GM12873 (cell line): ENCODE results near the gene RTN4.

Source experiments
- CTCF ChIP-seq: IDR thresholded peaks from 2 replicates; pipeline ENCODE4 v1.5.1; 2012; ENCODE audit warnings: low read depth, mild to moderate bottlenecking, moderate library complexity, low read length, control low read depth; ENCODE audit not compliant: insufficient read depth; ENCODE audit errors: missing control alignments

Gene RTN4

DNA sequence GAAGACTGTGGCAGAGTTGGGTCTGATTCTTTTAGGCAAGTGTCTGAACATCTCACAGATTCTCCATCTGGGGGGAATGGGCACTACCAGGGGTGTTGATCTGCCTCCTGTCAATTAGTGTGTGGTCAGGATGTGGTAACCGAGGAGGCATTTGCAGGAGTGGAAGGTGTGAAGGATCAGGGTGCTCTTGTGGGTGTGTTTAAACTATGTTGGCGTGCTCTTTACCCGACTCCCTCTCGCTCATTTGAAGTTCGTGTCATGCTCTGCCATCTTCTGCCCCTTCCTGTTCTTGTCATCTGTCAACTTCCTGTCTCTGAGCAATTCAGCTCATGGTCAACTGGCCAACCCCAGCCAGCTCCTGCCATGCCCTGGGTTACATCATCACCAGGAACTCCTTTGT lies 107.9 kb downstream of the RTN4 start:
- TF ChIP-seq CTCF, result no peak

DNA sequence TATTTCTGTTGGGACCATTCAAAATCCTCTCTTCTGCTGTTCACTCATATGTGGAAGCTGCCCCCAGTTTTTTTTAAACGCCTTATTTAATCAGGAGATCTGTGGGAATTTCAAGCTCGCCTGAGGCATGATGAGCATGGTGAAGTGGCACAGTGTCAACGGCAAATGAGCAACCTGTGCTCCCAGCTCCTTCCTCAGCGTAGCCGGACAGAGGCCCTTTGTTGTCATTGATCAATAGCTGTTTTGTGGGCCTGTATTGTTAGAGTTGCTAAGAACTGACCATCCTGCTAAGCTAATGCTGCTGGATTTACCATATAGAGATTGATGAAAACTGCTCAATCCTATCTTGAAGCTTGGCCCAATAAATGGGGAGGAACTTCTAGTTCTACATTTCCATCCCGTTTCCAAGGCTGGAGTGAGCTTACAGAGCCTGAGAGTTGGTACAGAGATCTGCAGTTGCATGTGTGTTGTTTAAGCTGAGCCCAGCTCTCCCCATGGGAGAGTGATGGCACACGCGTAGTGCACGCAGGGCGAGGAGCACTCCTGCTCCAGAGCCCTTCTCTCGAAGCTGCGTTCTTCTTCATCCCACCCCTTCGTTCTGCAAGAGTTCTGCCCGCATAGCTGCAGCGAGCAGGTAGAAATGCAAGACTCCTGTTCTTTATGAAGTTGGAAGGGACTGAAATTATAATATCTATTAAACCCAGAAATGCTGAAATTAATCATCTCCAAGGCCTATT lies 108.8 kb downstream of the RTN4 start:
- no peak for TF ChIP-seq CTCF

DNA sequence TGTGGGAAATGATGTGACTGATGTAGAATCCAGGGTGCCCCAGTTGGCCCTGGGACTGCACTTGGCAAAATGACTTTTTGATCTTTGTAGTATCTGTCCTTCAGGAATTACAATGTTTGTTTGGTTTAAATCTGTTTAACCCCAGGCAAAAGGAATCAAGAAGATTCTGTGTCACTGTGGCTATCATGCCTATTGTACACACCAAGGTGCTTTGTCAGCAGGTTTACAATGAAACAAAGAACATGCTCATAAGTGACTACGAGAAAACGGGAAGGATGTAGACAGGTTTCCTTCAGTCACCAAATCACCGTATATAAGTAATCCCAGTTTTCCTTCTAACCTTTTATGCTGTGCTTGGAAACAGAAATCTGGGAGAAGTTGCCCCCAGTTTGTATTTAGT lies 109.5 kb downstream of the RTN4 start:
- TF ChIP-seq CTCF, result no peak

DNA sequence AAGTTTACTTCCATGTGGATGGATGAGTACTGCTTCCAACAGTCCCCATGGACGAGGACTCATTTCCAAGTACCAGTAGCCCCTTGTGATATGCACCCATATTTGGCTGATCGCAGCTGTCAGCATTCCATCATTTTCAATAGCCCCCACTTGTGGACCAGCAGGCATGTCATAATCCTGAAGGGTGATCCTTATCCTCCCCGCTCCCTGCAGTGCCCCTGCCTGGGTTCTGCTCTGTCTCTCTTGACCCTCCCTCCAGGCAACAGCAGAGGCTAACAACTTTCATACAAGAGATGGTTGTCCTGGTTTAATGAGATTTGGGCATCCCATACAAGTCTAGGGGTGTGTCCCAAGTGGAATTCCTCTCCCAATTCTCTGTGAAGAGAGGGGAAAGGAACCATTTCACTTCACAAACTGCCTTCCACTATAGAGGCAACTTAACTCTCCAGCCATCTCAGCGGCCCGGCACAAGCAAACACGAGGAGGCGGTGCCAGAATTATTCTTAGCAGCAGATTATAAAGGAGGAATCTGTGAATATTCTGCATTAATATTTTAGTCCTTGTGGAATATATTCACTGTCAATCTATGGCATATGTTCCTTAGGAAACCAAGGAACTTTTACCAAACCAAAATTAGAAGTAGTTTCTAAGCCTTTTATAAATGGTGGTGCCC lies 110.7 kb downstream of the RTN4 start:
- no peak for TF ChIP-seq CTCF

DNA sequence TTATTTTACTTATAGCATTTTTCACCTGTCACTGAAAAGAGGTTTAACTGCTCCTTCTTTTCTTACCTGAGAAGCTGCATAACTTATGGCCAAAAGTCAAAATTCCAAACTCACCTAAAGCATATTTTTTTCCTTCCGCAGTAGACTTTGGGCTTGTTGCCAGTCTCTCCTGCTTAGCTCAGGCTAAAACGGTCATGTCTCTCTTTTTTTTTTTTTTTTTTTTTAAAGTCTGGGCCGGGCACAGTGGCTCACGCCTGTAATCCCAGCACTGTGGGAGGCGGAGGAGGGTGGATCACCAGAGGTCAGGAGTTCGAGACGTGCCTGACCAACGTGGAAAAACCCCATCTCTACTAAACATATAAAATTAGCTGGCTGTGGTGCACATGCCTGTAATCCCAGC lies 113.5 kb downstream of the RTN4 start:
- TF ChIP-seq CTCF, result no peak

DNA sequence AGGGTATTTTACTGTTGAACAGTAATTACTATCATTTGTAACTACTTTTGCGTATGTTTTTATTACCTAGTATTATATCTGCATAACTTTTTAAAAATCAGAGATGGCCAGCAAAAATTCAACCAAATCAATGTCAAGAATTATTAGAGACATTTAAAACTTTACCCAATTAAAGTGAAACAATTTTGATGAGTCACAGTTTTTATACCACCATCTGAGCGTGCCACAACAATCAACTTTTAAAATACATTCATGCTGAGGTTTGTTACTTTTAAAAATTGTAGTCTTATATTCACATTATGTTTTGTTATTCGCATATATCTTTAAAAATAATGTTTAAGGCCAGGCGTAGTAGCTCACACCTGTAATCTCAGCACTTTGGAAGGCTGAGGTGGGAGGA lies 114.9 kb downstream of the RTN4 start:
- no peak for TF ChIP-seq CTCF

- no peak for TF ChIP-seq CTCF
Observed at GRCh38 chr2:54931473-54931872, 118.8 kb downstream of the RTN4 start.
